ENCODE measurements around the gene CCR7. TPM values are rescaled to one million over a fixed set of nuclear protein-coding genes. Genes with fewer than 3 reads are reported as not detected.
A peak's percentile ranks its signal among the peaks of the same experiment; 100 is the strongest.

The CCR7 gene
- total and polyA plus RNA-seq, 2 of the 13 experiments (the other 11 are each of a cell fraction or from before 2014, with no cell fraction given) = 0.04 to 0.53 TPM

GRCh38 chr17:40548982-40549685 lies 16.1 kb downstream of the CCR7 start (continued):
- no peak for TF ChIP-seq ZNF775 (CRISPR knock-in tag; IDR thresholded peaks at IDR 0.05; ENCODE audit: borderline replicate concordance)
- TF ChIP-seq GZF1 (CRISPR knock-in tag; IDR thresholded peaks at IDR 0.05) = no peak
- TF ChIP-seq CSRNP2 (CRISPR knock-in tag; conservative IDR thresholded peaks at IDR 0.05; ENCODE audit: low read depth) = no peak
- TF ChIP-seq TAF1 (CRISPR knock-in tag; IDR thresholded peaks at IDR 0.05) = peak; percentile 45; the same call in 1 of the 2 replicates
- TF ChIP-seq ZNF501 (CRISPR knock-in tag; IDR thresholded peaks at IDR 0.05) = peak; percentile 81
- peak; percentile 70; the same call in 1 of the 2 replicates for TF ChIP-seq ZNF552 (CRISPR knock-in tag; IDR thresholded peaks at IDR 0.05; ENCODE audit: borderline replicate concordance)
- peak; percentile 11; the same call in 1 of the 2 replicates for TF ChIP-seq SNAPC2 (CRISPR knock-in tag; IDR thresholded peaks at IDR 0.05)
- TF ChIP-seq THYN1 (CRISPR knock-in tag; IDR thresholded peaks at IDR 0.05; ENCODE audit: borderline replicate concordance, low read depth) = no peak
- TF ChIP-seq ZNF687 (CRISPR knock-in tag; IDR thresholded peaks at IDR 0.05) = peak; percentile 93
- TF ChIP-seq ZNF878 (CRISPR knock-in tag; IDR thresholded peaks at IDR 0.05) = peak; percentile 95; the same call in 1 of the 2 replicates
- no peak for TF ChIP-seq ZNF83 (CRISPR knock-in tag; IDR thresholded peaks at IDR 0.05; ENCODE audit: borderline replicate concordance)
- no peak for TF ChIP-seq E2F2 (CRISPR knock-in tag; IDR thresholded peaks at IDR 0.05; ENCODE audit: borderline replicate concordance)
- TF ChIP-seq CBX2 (IDR thresholded peaks at IDR 0.05; ENCODE audit: low read depth, low read length) = no peak
- no peak for TF ChIP-seq CBX2 (CRISPR knock-in tag; IDR thresholded peaks at IDR 0.05; ENCODE audit: low read depth)
- no peak for TF ChIP-seq FOXA1 (IDR thresholded peaks at IDR 0.05)
- TF ChIP-seq FOXA1 (CRISPR knock-in tag; IDR thresholded peaks at IDR 0.05) = peak; percentile 95
- TF ChIP-seq PTBP1 (IDR thresholded peaks at IDR 0.05; ENCODE audit: low read depth, low read length, poor library complexity, severe bottlenecking) = no peak
- TF ChIP-seq ZBTB44 (CRISPR knock-in tag; IDR thresholded peaks at IDR 0.05) = peak; percentile 80; the same call in 1 of the 2 replicates
- TF ChIP-seq SP1 (IDR thresholded peaks at IDR 0.05) = no peak
- 0 out of 2 replicates have a peak, but pooled peaks have one; percentile 25 for TF ChIP-seq SP1 (CRISPR knock-in tag; IDR thresholded peaks at IDR 0.05)
